Loucy (cell line): ENCODE data around the gene NRXN3.

Source experiments
- H2AFZ ChIP-seq: fragments of 200-600 bp; sonication (generic); 2 replicates; pipeline ENCODE4 v1.6.0; 2016; ENCODE audit warnings: antibody characterized with exemption, mild to moderate bottlenecking, low read length, moderate library complexity
- H3F3A ChIP-seq: fragments of 200-600 bp; 2 replicates; pipeline ENCODE4 v1.6.0; 2016; ENCODE audit warnings: antibody characterized with exemption, low read depth, mild to moderate bottlenecking
- H3K27me3 ChIP-seq: fragments of 200-600 bp; sonication (generic); 2 replicates; pipeline ENCODE4 v1.6.1; 2014; ENCODE audit warnings: low read length, mild to moderate bottlenecking; ENCODE audit not compliant: insufficient read depth, poor library complexity, severe bottlenecking
- H3K36me3 ChIP-seq: fragments of 200-600 bp; sonication (generic); 2 replicates; pipeline ENCODE4 v1.6.1; 2016; ENCODE audit warnings: low read length; ENCODE audit not compliant: insufficient read depth
- H3K4me1 ChIP-seq: fragments of 200-600 bp; sonication (generic); 2 replicates; pipeline ENCODE4 v1.5.1; 2014; ENCODE audit warnings: low read length, mild to moderate bottlenecking; ENCODE audit not compliant: insufficient read depth, poor library complexity, severe bottlenecking
- H3K4me2 ChIP-seq: fragments of 200-600 bp; sonication (generic); 2 replicates; pipeline ENCODE4 v1.6.0; 2014; ENCODE audit warnings: antibody characterized with exemption, low read length, low read depth, mild to moderate bottlenecking; ENCODE audit not compliant: poor library complexity, severe bottlenecking
- H3K4me3 ChIP-seq: fragments of 200-600 bp; sonication (generic); 2 replicates; pipeline ENCODE4 v1.5.1; 2014; ENCODE audit warnings: low read length, mild to moderate bottlenecking, mixed read lengths; ENCODE audit not compliant: poor library complexity, severe bottlenecking
- H3K79me2 ChIP-seq: fragments of 200-600 bp; sonication (generic); 2 replicates; pipeline ENCODE4 v1.6.1; 2014; ENCODE audit warnings: low read length; ENCODE audit not compliant: insufficient read depth
- H3K9ac ChIP-seq: fragments of 200-600 bp; sonication (generic); 2 replicates; pipeline ENCODE4 v1.6.0; 2014; ENCODE audit warnings: mild to moderate bottlenecking, low read depth, low read length, moderate library complexity; ENCODE audit not compliant: poor library complexity, severe bottlenecking
- H3K9me2 ChIP-seq: fragments of 200-600 bp; sonication (generic); replicated peaks from 2 replicates; pipeline ENCODE4 v1.6.1; 2016; ENCODE audit warnings: low read depth, low read length, mixed read lengths
- H3K9me3 ChIP-seq: fragments of 200-600 bp; sonication (generic); 2 replicates; pipeline ENCODE4 v1.6.1; 2014; ENCODE audit warnings: mild to moderate bottlenecking, antibody characterized with exemption, low read length, low read depth; ENCODE audit not compliant: insufficient read depth
- H4K20me1 ChIP-seq: fragments of 200-600 bp; sonication (generic); 2 replicates; pipeline ENCODE4 v1.6.0; 2014; ENCODE audit warnings: antibody characterized with exemption, low read length, mild to moderate bottlenecking; ENCODE audit not compliant: insufficient read depth, poor library complexity, severe bottlenecking
- EZH2phosphoT487 ChIP-seq: fragments of 200-600 bp; IDR thresholded peaks from 2 replicates; pipeline ENCODE4 v1.6.1; 2018; ENCODE audit warnings: antibody characterized with exemption, mild to moderate bottlenecking, moderate library complexity, borderline replicate concordance
- TF ChIP-seq, protein P1 (sequence below): fragments of 200-600 bp; sonication (generic); conservative IDR thresholded peaks from 2 replicates; pipeline ENCODE4 v1.5.1; 2014; ENCODE audit warnings: mild to moderate bottlenecking, antibody characterized with exemption, low read length

NRXN3 gene

GRCh38 chr14:78131616-78132015, 38.6 kb upstream of the NRXN3 start:
- Histone ChIP-seq H3K9me3 (no peaks in the 10 kb centered on the region), H3K4me1 (peaks cover 22% of the 10 kb centered on the region), H3F3A (no peaks in the 10 kb centered on the region), H3K79me2 (no peaks in the 10 kb centered on the region), H4K20me1 (no peaks in the 10 kb centered on the region), H3K9ac (no peak overlapping the region), H3K4me3 (no peak overlapping the region), H3K27me3 (no peaks in the 10 kb centered on the region), H3K36me3 (no peaks in the 10 kb centered on the region), H3K9me2 (no peaks in the 10 kb centered on the region), H2AFZ (no peak overlapping the region), H3K4me2 (no peak overlapping the region)
- TF ChIP-seq, protein P1, sequence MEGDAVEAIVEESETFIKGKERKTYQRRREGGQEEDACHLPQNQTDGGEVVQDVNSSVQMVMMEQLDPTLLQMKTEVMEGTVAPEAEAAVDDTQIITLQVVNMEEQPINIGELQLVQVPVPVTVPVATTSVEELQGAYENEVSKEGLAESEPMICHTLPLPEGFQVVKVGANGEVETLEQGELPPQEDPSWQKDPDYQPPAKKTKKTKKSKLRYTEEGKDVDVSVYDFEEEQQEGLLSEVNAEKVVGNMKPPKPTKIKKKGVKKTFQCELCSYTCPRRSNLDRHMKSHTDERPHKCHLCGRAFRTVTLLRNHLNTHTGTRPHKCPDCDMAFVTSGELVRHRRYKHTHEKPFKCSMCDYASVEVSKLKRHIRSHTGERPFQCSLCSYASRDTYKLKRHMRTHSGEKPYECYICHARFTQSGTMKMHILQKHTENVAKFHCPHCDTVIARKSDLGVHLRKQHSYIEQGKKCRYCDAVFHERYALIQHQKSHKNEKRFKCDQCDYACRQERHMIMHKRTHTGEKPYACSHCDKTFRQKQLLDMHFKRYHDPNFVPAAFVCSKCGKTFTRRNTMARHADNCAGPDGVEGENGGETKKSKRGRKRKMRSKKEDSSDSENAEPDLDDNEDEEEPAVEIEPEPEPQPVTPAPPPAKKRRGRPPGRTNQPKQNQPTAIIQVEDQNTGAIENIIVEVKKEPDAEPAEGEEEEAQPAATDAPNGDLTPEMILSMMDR = no peak
- TF ChIP-seq EZH2phosphoT487 = no peak

GRCh38 chr14:78135450-78135891, 34.7 kb upstream of the NRXN3 start:
- Histone ChIP-seq H2AFZ (peak overlapping the region; percentile 80; the same call in 1 of the 2 replicates), H3F3A (no peaks in the 10 kb centered on the region), H3K36me3 (no peaks in the 10 kb centered on the region), H3K4me2 (peak overlapping the region; percentile 29), H3K4me1 (peaks cover 24% of the 10 kb centered on the region), H4K20me1 (no peaks in the 10 kb centered on the region), H3K79me2 (no peaks in the 10 kb centered on the region), H3K9ac (no peak overlapping the region), H3K9me2 (no peaks in the 10 kb centered on the region), H3K27me3 (no peaks in the 10 kb centered on the region), H3K9me3 (no peaks in the 10 kb centered on the region), H3K4me3 (peak overlapping the region; percentile 15)
- TF ChIP-seq, protein P1 = no peak

DNA sequence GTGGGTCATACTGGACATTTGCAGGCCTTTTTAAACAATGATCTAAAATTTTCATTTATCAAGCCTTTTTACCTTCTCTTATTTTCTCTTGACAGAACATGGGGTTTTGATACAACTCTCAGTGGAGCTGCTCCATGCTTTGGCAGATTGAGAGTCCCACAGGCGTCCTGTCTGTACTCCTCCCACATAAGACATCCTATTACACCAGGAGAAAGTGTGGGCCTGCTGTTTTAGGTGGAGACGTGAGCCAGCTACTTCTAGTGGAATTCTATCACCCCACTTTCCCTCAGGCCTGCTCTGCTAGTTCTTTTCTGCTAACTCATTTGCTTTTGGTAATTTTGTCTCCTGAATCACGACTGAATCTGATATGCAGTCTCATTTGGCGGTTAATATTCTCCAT, 33.5 kb upstream of the NRXN3 start:
- H3K9ac ChIP-seq = no peak overlapping the region
- H3K79me2 ChIP-seq = no peaks in the 10 kb centered on the region
- H3F3A ChIP-seq = no peaks in the 10 kb centered on the region
- no peaks in the 10 kb centered on the region for H3K27me3 ChIP-seq
- H3K36me3 ChIP-seq = no peaks in the 10 kb centered on the region
- no peaks in the 10 kb centered on the region for H3K9me2 ChIP-seq
- no peaks in the 10 kb centered on the region for H4K20me1 ChIP-seq
- no peak overlapping the region for H3K4me3 ChIP-seq
- no peaks in the 10 kb centered on the region for H3K9me3 ChIP-seq
- TF ChIP-seq, protein P1 = no peak
- no peak for TF ChIP-seq EZH2phosphoT487
- peaks cover 24% of the 10 kb centered on the region for H3K4me1 ChIP-seq
- no peak overlapping the region for H3K4me2 ChIP-seq
- H2AFZ ChIP-seq = no peak overlapping the region
